ENCODE results near the gene ANKRD24.

Gene ANKRD24

DNA sequence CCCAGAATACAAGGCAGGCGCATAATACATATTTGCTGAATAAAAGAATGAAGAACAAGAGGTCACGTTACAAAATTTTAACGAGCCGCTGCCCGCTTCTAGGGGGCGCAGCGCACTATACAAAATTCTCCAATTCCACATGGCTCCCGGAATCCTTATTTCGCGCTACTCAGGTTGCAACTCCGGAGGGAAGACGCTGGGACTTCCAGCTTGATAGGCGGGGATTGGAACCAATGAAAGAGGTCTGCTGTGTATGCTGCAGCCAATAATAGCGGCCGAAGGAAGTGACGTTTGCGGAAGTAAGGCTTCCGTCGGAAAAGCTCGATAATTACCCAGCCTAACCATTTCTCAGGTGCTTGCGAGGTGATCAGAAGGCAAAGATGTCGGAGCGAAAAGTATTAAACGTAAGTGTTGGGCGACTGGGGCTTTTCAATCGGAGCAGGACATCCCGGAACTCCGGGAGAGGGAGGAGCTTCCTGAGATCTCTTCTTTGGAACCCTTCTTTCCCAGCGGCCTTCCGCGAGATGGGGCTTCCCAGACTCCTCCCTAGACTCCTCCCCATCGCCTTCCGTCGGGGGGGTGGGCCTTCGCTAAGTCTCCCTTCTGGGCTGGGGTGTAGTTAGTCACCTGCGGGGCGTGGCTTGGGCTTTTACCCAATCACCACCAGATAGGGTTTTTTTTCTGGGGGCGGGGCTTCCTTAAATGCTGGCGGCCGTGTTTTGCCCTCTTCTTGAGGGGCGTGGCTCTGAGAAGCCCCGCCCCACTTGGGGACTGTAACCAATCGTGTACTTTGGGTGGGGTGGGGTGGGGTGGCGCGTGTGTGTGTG is 64.5 kb downstream of the ANKRD24 start, which contains the start of gene YJU2 (continued):
- TF ChIP-seq ZFHX2 (tag by site-specific recombination; conservative IDR thresholded peaks at IDR 0.05) (no peak), ZBTB11 (tag by site-specific recombination; conservative IDR thresholded peaks at IDR 0.05; ENCODE audit: low read depth) (peak; percentile 100), SP3 (tag by site-specific recombination; IDR thresholded peaks at IDR 0.05) (peak; percentile 94), TSHZ1 (tag by site-specific recombination; IDR thresholded peaks at IDR 0.05; ENCODE audit: borderline replicate concordance) (0 out of 2 replicates have a peak, but pooled peaks have one; percentile 16), ZNF394 (tag by site-specific recombination; IDR thresholded peaks at IDR 0.05; ENCODE audit: borderline replicate concordance) (peak; percentile 78; the same call in 1 of the 2 replicates), ZNF335 (tag by site-specific recombination; conservative IDR thresholded peaks at IDR 0.05) (peak; percentile 88), OSR2 (tag by site-specific recombination; IDR thresholded peaks at IDR 0.05) (peak; percentile 96), IKZF3 (tag by site-specific recombination; IDR thresholded peaks at IDR 0.05) (peak; percentile 95), ZNF623 (tag by site-specific recombination; IDR thresholded peaks at IDR 0.05) (peak; percentile 48), ZNF660 (tag by site-specific recombination; IDR thresholded peaks at IDR 0.05) (peak; percentile 98), ZFP3 (tag by site-specific recombination; IDR thresholded peaks at IDR 0.05; ENCODE audit: low read depth) (no peak), ZNF692 (tag by site-specific recombination; IDR thresholded peaks at IDR 0.05) (peak; percentile 89; the same call in 1 of the 2 replicates), ZNF610 (tag by site-specific recombination; IDR thresholded peaks at IDR 0.05; ENCODE audit: borderline replicate concordance) (0 out of 2 replicates have a peak, but pooled peaks have one; percentile 61), SCRT2 (tag by site-specific recombination; IDR thresholded peaks at IDR 0.05) (no peak), ZSCAN30 (tag by site-specific recombination; IDR thresholded peaks at IDR 0.05) (peak; percentile 58), ZNF571 (tag by site-specific recombination; IDR thresholded peaks at IDR 0.05) (no peak), OVOL3 (tag by site-specific recombination; IDR thresholded peaks at IDR 0.05) (peak; percentile 57; the same call in 1 of the 2 replicates), ZNF274 (IDR thresholded peaks at IDR 0.05; ENCODE audit: low read length) (no peak), ZNF274 (tag by site-specific recombination; IDR thresholded peaks at IDR 0.05; ENCODE audit: borderline replicate concordance) (no peak), ZNF121 (tag by site-specific recombination; IDR thresholded peaks at IDR 0.05) (no peak), GLI2 (tag by site-specific recombination; IDR thresholded peaks at IDR 0.05; ENCODE audit: borderline replicate concordance, low read depth) (no peak), ZNF792 (tag by site-specific recombination; IDR thresholded peaks at IDR 0.05) (no peak), YY2 (tag by site-specific recombination; IDR thresholded peaks at IDR 0.05) (peak; percentile 90)
- TF ChIP-seq, protein P1, sequence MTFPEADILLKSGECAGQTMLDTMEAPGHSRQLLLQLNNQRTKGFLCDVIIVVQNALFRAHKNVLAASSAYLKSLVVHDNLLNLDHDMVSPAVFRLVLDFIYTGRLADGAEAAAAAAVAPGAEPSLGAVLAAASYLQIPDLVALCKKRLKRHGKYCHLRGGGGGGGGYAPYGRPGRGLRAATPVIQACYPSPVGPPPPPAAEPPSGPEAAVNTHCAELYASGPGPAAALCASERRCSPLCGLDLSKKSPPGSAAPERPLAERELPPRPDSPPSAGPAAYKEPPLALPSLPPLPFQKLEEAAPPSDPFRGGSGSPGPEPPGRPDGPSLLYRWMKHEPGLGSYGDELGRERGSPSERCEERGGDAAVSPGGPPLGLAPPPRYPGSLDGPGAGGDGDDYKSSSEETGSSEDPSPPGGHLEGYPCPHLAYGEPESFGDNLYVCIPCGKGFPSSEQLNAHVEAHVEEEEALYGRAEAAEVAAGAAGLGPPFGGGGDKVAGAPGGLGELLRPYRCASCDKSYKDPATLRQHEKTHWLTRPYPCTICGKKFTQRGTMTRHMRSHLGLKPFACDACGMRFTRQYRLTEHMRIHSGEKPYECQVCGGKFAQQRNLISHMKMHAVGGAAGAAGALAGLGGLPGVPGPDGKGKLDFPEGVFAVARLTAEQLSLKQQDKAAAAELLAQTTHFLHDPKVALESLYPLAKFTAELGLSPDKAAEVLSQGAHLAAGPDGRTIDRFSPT (tag by site-specific recombination; IDR thresholded peaks at IDR 0.05) = no peak
- TF ChIP-seq, protein P2, sequence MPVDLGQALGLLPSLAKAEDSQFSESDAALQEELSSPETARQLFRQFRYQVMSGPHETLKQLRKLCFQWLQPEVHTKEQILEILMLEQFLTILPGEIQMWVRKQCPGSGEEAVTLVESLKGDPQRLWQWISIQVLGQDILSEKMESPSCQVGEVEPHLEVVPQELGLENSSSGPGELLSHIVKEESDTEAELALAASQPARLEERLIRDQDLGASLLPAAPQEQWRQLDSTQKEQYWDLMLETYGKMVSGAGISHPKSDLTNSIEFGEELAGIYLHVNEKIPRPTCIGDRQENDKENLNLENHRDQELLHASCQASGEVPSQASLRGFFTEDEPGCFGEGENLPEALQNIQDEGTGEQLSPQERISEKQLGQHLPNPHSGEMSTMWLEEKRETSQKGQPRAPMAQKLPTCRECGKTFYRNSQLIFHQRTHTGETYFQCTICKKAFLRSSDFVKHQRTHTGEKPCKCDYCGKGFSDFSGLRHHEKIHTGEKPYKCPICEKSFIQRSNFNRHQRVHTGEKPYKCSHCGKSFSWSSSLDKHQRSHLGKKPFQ (tag by site-specific recombination; IDR thresholded peaks at IDR 0.05) = no peak
